Spleen (tissue), 11 donors: ENCODE measurements around the gene CCDC149. TPM values are rescaled to one million over a fixed set of nuclear protein-coding genes. Genes with fewer than 3 reads are reported as not detected.
"Not testable (repeated sequence)": the region's sequence is repeated elsewhere in the genome, so short reads cannot be mapped to it uniquely, and the experiment has no call there.

Source experiments
- DNase-seq: peaks from one replicate; pipeline ENCODE4 v3.0.0-alpha.2; 2020
- H3K27ac ChIP-seq, 8 donors: fragments of 200-600 bp; sonication (generic) in 7 of 8; 1 replicate in 4 of 8; 2 replicates in 4 of 8; pipeline versions ENCODE4 v1.5.0 to v1.8.0; 2016 to 2021; ENCODE audit warnings: inconsistent platforms in 4 of 8, mild to moderate bottlenecking in 4 of 8, moderate library complexity in 1 of 8
- H3K27me3 ChIP-seq, 7 donors: fragments of 200-600 bp; sonication (generic) in 6 of 7; replicated peaks in 1 of 7; 1 replicate in 4 of 7; 2 replicates in 3 of 7; pipeline versions ENCODE4 v1.5.0 to v1.8.0; 2016 to 2021; ENCODE audit warnings: inconsistent platforms in 3 of 7, mild to moderate bottlenecking in 1 of 7
- H3K36me3 ChIP-seq, 6 donors: fragments of 200-600 bp; sonication (generic) in 5 of 6; 1 replicate in 4 of 6; 2 replicates in 2 of 6; pipeline versions ENCODE4 v1.5.0 to v1.8.0; 2016 to 2021; ENCODE audit warnings: inconsistent platforms in 2 of 6
- H3K4me1 ChIP-seq, 6 donors: fragments of 200-600 bp; sonication (generic) in 5 of 6; 1 replicate in 3 of 6; 2 replicates in 3 of 6; pipeline versions ENCODE4 v1.5.0 to v1.8.0; 2016 to 2021; ENCODE audit warnings: inconsistent platforms in 3 of 6
- H3K4me3 ChIP-seq, 8 donors: fragments of 200-600 bp; sonication (generic) in 7 of 8; 1 replicate in 4 of 8; 2 replicates in 4 of 8; pipeline versions ENCODE4 v1.5.0 to v1.8.0; 2016 to 2021; ENCODE audit warnings: inconsistent platforms in 4 of 8, mild to moderate bottlenecking in 4 of 8, moderate library complexity in 2 of 8
- H3K9me3 ChIP-seq, 8 donors: fragments of 200-600 bp; sonication (generic) in 7 of 8; 1 replicate in 4 of 8; 2 replicates in 4 of 8; pipeline versions ENCODE4 v1.5.0 to v1.8.0; 2016 to 2021; ENCODE audit warnings: inconsistent platforms in 4 of 8
- POLR2A ChIP-seq, 3 donors: fragments of 450-650 bp; IDR thresholded peaks; one replicate each; pipeline ENCODE4 v1.5.1; 2017; ENCODE audit warnings: antibody characterized with exemption in 3 of 3, mild to moderate bottlenecking in 1 of 3
- POLR2AphosphoS5 ChIP-seq, 3 donors: sonication (generic); formaldehyde crosslinking; IDR thresholded peaks; one replicate each; pipeline ENCODE4 v1.5.1; 2017; ENCODE audit warnings: antibody characterized with exemption in 3 of 3
- WGBS, 5 donors: extraction: QIAGEN DNeasy Blood & Tissue Kit in 3 of 5; methylation state at CpG; one replicate each; pipeline versions ENCODE4 v1.1.5 to v1.1.7; 2013 to 2018; 5-methylcytosine and 5-hydroxymethylcytosine counted together
- intact Hi-C: fragments of 100-400 bp; cut with DNase I; formaldehyde crosslinking; loops from one replicate; pipeline ENCODE4 v1.15.0; 2023; ENCODE audit warnings: low total_unique reads
- polyA plus RNA-seq, 3 donors: library from polyadenylated mRNA; stranded (reverse); fragments of 200-250 nt; gene quantifications; one replicate each; pipeline ENCODE4 v1.2.1, GENCODE V29; 2013
- total RNA-seq, 7 donors: library from RNA; depleted of rRNA in 3 of 7; stranded (reverse); fragments of >200 nt in 3 of 7; fragmentation: NEBNext Ultra II Directional in 4 of 7; extraction: Animal tissue kit (Norgen Biotek cat#: 25700) in 4 of 7; gene quantifications; one replicate each; pipeline versions ENCODE4 v1.1.0 to v1.2.1, GENCODE V29; 2016 to 2021
- TF ChIP-seq, protein P1 (sequence below), 11 experiments: fragments of 200-600 bp in 7 of 11; fragments of 450-650 bp in 4 of 11; sonication (generic) in 4 of 11; IDR thresholded peaks in 8 of 11; conservative IDR thresholded peaks in 3 of 11; 1 replicate in 7 of 11; 2 replicates in 4 of 11; pipeline versions ENCODE4 v1.4.0 to v1.8.0; 2016 to 2021; ENCODE audit warnings: antibody characterized with exemption in 11 of 11, inconsistent platforms in 4 of 11, mild to moderate bottlenecking in 1 of 11
- donor health status: healthy with polysubstance abuse.
- donor health status: DM: no; HTN: no; CAD: no; lungs with moderate emphysema.
- donor health status: DM: no; HTN: no; CAD: no.
- donor health status: Bipolar disorder and iron deficiency.
- donor health status: healthy.
- donor health status: DM: no; HTN: no; CAD: no.
- donor health status: DM: yes; HTN: yes; CAD: no.

Gene CCDC149
- total and polyA plus RNA-seq, 10 donors: 1.9 to 16.0 (median 9.8) TPM

DNA sequence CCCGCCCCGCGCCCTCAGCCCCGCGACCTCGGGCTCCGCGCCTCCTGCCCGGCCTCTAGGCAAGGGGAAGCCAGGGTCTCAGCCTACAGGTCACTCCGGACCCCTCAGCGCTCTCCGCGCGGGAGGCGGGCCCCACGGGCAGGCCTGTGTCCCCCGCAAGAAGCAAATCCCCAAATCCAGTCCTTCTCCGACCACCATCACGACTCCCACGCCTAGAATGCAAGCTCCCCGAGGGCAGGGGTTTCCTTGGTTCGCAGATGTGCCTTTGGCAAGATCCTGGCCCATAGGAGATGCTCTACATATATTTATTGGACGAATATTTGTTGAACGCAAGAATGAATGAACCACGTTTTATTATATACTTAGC is 260 bp upstream of the CCDC149 start:
- Histone ChIP-seq H3K9me3 (peaks cover 0 to 18% (median 14%) of the 10 kb centered on the region in 8 donors), H3K36me3 (peaks cover 0 to 21% (median 1%) of the 10 kb centered on the region in 6 donors), H3K4me1 (peaks cover 0 to 16% (median 5%) of the 10 kb centered on the region in 6 donors), H3K27ac (peak overlapping the region in 6 of 8 donors; percentile 71 to 81 (median 75)), H3K27me3 (peaks cover 0 to 49% (median 0%) of the 10 kb centered on the region in 7 donors), H3K4me3 (peak overlapping the region in 6 of 8 donors; percentile 11 to 72 (median 48))
- intact Hi-C loops: no loop called here
- TF ChIP-seq POLR2AphosphoS5 (IDR thresholded peaks at IDR 0.05) (no peak), POLR2A (IDR thresholded peaks at IDR 0.05) (no peak)
- TF ChIP-seq, protein P1, sequence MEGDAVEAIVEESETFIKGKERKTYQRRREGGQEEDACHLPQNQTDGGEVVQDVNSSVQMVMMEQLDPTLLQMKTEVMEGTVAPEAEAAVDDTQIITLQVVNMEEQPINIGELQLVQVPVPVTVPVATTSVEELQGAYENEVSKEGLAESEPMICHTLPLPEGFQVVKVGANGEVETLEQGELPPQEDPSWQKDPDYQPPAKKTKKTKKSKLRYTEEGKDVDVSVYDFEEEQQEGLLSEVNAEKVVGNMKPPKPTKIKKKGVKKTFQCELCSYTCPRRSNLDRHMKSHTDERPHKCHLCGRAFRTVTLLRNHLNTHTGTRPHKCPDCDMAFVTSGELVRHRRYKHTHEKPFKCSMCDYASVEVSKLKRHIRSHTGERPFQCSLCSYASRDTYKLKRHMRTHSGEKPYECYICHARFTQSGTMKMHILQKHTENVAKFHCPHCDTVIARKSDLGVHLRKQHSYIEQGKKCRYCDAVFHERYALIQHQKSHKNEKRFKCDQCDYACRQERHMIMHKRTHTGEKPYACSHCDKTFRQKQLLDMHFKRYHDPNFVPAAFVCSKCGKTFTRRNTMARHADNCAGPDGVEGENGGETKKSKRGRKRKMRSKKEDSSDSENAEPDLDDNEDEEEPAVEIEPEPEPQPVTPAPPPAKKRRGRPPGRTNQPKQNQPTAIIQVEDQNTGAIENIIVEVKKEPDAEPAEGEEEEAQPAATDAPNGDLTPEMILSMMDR (IDR thresholded peaks at IDR 0.05 in 8 of 11, conservative IDR thresholded peaks at IDR 0.05 in 3 of 11): no peak
- DNase-seq: no peak
- WGBS, 5 donors: 19 to 45% (median 22%) methylated on average over 12 to 25 of the region's 25 CpGs

DNA sequence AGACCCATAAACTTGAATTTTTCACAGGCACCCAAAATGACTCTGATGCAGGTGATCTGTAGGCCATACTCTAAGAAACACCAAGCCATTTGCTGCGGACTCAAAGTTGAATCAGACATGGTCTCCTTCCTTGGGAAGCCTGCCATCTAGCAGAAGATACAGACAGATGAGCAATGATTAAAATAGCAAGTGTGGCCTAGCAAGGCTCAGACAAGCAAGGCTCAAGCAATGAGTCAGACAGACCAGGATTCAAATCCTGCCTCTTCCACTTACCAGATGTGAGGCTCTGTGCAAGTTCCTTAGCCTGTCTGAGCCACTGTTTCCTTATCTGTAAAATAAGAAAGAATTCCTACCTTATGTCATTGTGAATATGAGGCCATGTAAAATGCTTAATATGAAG is 2.3 kb downstream of the CCDC149 start:
- intact Hi-C loops: no loop called here
- Histone ChIP-seq H3K27ac (no peak overlapping the region), H3K4me3 (no peak overlapping the region), H3K36me3 (peaks cover 0 to 21% (median 1%) of the 10 kb centered on the region in 6 donors), H3K4me1 (peaks cover 0 to 16% (median 5%) of the 10 kb centered on the region in 6 donors), H3K27me3 (peaks cover 0 to 34% (median 0%) of the 10 kb centered on the region in 7 donors), H3K9me3 (peaks cover 0 to 18% (median 14%) of the 10 kb centered on the region in 8 donors)
- no peak for TF ChIP-seq POLR2AphosphoS5 (IDR thresholded peaks at IDR 0.05)
- TF ChIP-seq, protein P1 (IDR thresholded peaks at IDR 0.05 in 8 of 11, conservative IDR thresholded peaks at IDR 0.05 in 3 of 11): no peak
- no peak for TF ChIP-seq POLR2A (IDR thresholded peaks at IDR 0.05)
- no peak for DNase-seq
- 73 to 100% (median 94%) methylated on average over 1 of the region's 1 CpG for WGBS, 5 donors

DNA sequence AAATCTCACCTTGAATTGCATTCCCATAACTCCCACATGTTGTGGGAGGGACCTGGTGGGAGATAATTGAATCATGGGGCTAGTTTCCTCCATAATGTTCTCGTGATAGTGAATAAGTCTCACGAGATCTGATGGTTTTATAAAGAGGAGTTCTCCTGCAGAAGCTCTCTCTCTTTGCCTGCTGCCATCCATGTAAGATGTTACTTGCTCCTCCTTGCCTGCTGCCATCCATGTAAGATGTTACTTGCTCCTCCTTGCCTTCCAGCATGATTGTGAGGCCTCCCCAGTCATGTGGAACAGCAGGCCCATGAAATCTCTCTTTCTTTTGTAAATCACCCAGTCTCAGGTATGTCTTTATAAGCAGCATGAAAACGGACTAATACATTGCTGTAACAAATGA is 3.2 kb downstream of the CCDC149 start:
- DNase-seq, H3K4me3 ChIP-seq, intact Hi-C loops, H3K27ac ChIP-seq: not testable (repeated sequence)
- Histone ChIP-seq H3K9me3 (peaks cover 0 to 18% (median 14%) of the 10 kb centered on the region in 8 donors), H3K36me3 (peaks cover 0 to 21% (median 1%) of the 10 kb centered on the region in 6 donors), H3K27me3 (peaks cover 0 to 25% (median 0%) of the 10 kb centered on the region in 7 donors), H3K4me1 (peaks cover 0 to 16% (median 5%) of the 10 kb centered on the region in 6 donors)
- WGBS, 5 donors: 84 to 94% (median 92%) methylated on average over 3 of the region's 3 CpGs

DNA sequence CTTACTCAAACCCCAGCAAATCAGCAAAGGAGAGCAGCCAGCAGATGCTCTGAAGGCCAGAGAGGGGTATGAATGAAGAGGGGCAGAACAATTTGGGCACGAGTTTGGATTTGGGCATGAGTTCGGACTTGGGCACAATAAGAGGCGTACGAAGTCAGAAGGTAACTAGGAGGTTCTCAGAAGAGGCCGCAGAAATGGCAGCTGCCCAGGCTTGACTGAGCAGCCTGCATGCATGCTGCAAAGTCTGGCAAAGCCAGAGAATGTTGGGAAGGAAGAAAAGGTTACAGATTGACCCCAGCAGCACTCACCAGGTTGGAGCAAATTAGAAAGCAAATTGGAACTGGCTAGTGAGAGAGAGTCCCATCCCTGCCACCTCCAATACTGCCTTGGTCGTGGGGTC is 15.2 kb downstream of the CCDC149 start:
- Histone ChIP-seq H3K27ac (no peak overlapping the region), H3K27me3 (no peaks in the 10 kb centered on the region), H3K9me3 (no peaks in the 10 kb centered on the region), H3K4me3 (no peak overlapping the region), H3K36me3 (no peaks in the 10 kb centered on the region), H3K4me1 (no peaks in the 10 kb centered on the region)
- DNase-seq: no peak
- intact Hi-C loops: no loop called here
- TF ChIP-seq POLR2AphosphoS5 (IDR thresholded peaks at IDR 0.05) (no peak), POLR2A (IDR thresholded peaks at IDR 0.05) (no peak)
- WGBS, 5 donors: 86 to 94% (median 89%) methylated on average over 6 of the region's 6 CpGs

DNA sequence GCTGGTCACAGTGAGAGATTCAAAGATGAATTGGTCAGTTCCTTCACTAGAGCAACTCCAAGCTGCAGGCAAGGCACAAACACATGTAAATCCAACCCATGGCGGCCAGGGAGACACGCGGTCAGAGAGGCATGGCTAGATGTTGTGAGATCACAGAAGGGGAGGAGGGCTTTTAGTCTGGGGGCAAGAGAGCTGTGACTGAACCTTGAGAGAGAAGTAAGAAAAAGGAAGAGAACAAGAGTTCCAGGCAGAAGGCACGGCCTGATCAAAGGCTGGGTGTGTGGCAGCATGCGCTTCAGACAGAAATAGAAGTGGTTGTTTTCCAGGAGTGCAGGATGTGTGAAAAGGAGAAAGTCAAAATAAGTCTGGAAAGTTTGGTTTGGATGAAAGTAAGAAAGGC is 15.9 kb downstream of the CCDC149 start:
- WGBS, 5 donors: 81 to 89% (median 85%) methylated on average over 5 of the region's 5 CpGs
- DNase-seq: no peak
- Histone ChIP-seq H3K4me3 (no peak overlapping the region), H3K27me3 (no peaks in the 10 kb centered on the region), H3K36me3 (no peaks in the 10 kb centered on the region), H3K27ac (no peak overlapping the region), H3K4me1 (no peaks in the 10 kb centered on the region), H3K9me3 (no peaks in the 10 kb centered on the region)
- no peak for TF ChIP-seq POLR2AphosphoS5 (IDR thresholded peaks at IDR 0.05)
- no peak for TF ChIP-seq POLR2A (IDR thresholded peaks at IDR 0.05)
- TF ChIP-seq, protein P1 (IDR thresholded peaks at IDR 0.05 in 8 of 11, conservative IDR thresholded peaks at IDR 0.05 in 3 of 11): no peak
- intact Hi-C loops: no loop called here
